ENCODE data around the gene GPHN. TPM values are rescaled to one million over a fixed set of nuclear protein-coding genes. Genes with fewer than 3 reads are reported as not detected.

Gene GPHN
- total RNA-seq, 1 donor from 2014 or later, result 27.0 TPM

DNA sequence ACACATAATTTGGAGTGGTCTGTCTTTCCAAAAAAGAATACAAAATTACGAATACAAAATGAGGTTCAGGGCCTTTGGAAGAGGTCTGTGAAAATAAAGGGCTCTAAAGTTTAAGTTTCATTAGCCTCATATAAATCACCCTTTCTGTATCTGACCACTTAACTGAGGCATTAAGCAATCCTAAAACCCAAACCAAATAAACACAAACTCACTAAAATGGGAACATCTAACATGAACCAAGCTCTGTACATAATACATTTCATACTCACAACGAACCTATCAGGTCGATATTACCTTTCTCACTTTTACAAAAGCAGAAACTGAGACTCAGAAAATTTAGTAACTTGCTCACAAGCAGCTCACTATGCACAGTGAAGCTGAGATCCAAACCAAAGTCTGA is 22.9 kb upstream of the GPHN start:
- Histone ChIP-seq H3K9me3 (no peaks in the 10 kb centered on the region), H3K27me3 (ENCODE audit: low read depth) (no peaks in the 10 kb centered on the region), H3K36me3 (no peaks in the 10 kb centered on the region), H3K27ac (no peak overlapping the region), H3K4me3 (no peak overlapping the region), H3K4me1 (no peaks in the 10 kb centered on the region)
- DNase-seq (no peak), ATAC-seq (no peak)
- TF ChIP-seq, protein P1, sequence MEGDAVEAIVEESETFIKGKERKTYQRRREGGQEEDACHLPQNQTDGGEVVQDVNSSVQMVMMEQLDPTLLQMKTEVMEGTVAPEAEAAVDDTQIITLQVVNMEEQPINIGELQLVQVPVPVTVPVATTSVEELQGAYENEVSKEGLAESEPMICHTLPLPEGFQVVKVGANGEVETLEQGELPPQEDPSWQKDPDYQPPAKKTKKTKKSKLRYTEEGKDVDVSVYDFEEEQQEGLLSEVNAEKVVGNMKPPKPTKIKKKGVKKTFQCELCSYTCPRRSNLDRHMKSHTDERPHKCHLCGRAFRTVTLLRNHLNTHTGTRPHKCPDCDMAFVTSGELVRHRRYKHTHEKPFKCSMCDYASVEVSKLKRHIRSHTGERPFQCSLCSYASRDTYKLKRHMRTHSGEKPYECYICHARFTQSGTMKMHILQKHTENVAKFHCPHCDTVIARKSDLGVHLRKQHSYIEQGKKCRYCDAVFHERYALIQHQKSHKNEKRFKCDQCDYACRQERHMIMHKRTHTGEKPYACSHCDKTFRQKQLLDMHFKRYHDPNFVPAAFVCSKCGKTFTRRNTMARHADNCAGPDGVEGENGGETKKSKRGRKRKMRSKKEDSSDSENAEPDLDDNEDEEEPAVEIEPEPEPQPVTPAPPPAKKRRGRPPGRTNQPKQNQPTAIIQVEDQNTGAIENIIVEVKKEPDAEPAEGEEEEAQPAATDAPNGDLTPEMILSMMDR (IDR thresholded peaks at IDR 0.05), result no peak
- intact Hi-C loops (cut with DNase I), result no loop called here

DNA sequence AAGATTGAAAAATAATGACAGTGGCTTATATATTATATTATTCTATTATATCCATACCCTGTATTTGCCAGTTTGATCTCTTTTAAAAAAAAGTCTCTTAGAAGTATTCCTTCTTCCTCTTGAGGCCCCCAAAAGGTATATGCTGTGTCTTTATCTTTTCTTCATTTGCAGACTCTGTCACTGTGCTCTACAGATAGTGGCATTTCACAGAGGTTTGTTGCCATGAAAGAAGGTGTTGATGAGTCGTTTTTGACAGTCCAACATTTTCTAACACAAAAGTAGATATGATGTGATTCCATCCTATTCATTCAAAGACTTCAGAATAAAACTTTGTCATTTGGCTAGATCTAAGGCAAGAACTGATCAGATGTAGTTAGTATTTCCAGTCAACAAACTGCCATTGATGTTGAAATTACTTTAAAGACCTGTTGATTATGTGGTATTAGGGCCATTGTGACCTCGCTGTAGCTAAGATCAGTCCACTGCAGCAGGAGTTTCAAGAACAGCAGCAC is 22.0 kb upstream of the GPHN start, which contains the start of gene CCDC196:
Gene CCDC196 (plus strand): TSS at position 462 of the 512 bp plus-strand sequence. CDS start 132 bp downstream, outside the sequence.
- no peaks in the 10 kb centered on the region for H3K4me1 ChIP-seq
- no peaks in the 10 kb centered on the region for H3K27me3 ChIP-seq (ENCODE audit: low read depth)
- DNase-seq, result no peak
- no peak for ATAC-seq
- intact Hi-C loops (cut with DNase I), result no loop called here
- H3K9me3 ChIP-seq, result no peaks in the 10 kb centered on the region
- no peak within 1 kb of the TSS for H3K4me3 ChIP-seq
- no peaks in the 10 kb centered on the region for H3K36me3 ChIP-seq
- TF ChIP-seq, protein P1 (IDR thresholded peaks at IDR 0.05), result no peak
- H3K27ac ChIP-seq, result no peak within 1 kb of the TSS

DNA sequence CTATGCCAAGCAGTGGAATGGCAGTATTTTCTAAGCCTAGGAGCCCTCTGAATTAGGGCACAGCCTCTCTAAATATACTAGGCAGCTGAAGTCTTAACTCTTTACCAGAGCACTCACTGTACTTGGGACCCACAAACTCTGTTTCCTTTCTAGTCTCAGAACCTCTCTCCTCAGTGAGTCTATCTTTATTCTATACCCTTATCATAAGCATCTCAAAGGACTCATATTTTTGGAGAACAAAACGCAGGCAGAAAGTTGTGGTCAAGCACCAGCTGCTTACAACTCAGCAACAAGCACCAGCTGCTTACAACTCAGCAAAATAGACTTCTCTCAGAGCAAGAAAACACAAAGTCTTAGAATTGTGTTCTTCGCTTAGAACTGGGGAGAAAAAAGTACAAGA is 20.8 kb upstream of the GPHN start:
- Histone ChIP-seq H3K4me1 (no peaks in the 10 kb centered on the region), H3K9me3 (no peaks in the 10 kb centered on the region), H3K36me3 (no peaks in the 10 kb centered on the region), H3K27ac (no peak overlapping the region), H3K4me3 (no peak overlapping the region), H3K27me3 (ENCODE audit: low read depth) (no peaks in the 10 kb centered on the region)
- TF ChIP-seq, protein P1 (IDR thresholded peaks at IDR 0.05), result no peak
- DNase-seq (no peak), ATAC-seq (no peak)
- intact Hi-C loops (cut with DNase I), result no loop called here

DNA sequence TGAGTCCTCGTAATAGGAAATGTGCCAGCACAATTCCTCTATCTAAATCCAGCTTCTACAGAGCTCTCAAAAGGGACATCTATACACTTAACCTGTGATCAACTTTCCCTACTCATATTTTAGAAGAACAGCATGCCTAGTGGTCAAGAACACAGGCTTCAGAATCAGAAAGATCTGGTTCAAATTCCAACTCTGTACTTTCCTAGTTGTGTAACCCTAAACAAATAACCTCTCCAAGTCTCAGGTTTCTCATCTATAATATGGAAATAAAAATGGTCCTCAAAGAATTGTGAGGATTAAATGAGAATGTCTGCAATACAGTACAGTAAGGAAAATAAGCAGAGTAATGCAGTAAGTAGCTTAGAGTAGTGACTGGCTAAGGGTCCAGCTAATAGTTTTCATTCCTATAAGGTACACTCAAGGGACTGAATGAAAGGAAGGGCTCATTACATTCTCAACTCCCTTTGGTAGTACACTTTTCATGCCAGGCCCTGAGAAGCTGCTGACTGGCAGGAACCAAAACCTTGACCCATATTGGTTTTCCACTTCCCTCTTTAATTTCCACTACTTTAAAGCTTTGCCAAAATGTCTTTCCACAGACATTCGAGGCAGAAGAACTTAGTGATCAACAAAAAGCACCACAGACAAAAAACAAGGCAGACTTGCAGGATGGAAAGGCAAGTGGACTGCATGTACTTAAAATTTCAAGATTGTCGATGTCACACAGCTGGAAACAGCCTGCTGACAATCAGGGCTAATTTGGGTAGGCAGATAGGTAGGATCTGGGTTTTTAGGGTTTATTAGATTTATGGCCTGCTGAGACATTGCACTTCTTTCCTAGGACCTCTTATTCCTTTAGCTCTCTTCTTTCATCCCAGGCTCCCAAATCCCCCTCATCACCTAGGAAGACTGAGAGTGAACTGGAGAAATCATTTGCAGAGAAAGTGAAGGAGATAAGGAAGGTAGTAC is 17.5 kb upstream of the GPHN start:
- Histone ChIP-seq H3K27ac (no peak overlapping the region), H3K36me3 (no peaks in the 10 kb centered on the region), H3K9me3 (no peaks in the 10 kb centered on the region), H3K27me3 (ENCODE audit: low read depth) (no peaks in the 10 kb centered on the region), H3K4me3 (no peak overlapping the region), H3K4me1 (no peaks in the 10 kb centered on the region)
- no peak for ATAC-seq
- TF ChIP-seq, protein P1 (IDR thresholded peaks at IDR 0.05), result no peak
- intact Hi-C loops (cut with DNase I), result no loop called here
- no peak for DNase-seq

DNA sequence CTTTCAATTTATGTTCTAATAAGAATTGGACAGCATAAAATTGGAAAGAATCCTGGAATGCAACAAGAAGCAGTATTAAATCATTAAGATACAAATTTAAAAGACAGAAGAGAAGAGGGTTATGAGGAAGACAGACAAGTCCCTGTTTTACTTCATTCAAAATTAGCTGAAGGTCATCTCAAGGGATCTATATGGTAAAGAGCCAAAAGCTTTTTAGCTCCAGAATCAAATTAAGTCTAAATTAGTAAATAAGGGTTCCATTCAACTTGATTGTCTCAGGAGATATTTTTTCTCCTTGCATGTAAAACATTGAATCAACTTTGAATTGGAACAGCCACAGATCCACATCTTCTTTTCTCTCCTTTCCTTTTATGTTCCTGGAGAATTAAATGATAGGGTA is 14.2 kb upstream of the GPHN start:
- intact Hi-C loops (cut with DNase I), result no loop called here
- no peak overlapping the region for H3K27ac ChIP-seq
- H3K9me3 ChIP-seq, result no peaks in the 10 kb centered on the region
- peaks cover 4% of the 10 kb centered on the region for H3K4me1 ChIP-seq
- no peak for ATAC-seq
- H3K36me3 ChIP-seq, result no peaks in the 10 kb centered on the region
- TF ChIP-seq, protein P1 (IDR thresholded peaks at IDR 0.05), result no peak
- no peak for DNase-seq
- no peak overlapping the region for H3K4me3 ChIP-seq
- H3K27me3 ChIP-seq (ENCODE audit: low read depth), result no peaks in the 10 kb centered on the region

Measured in lower lobe of right lung (tissue), 2 donors.